Measurements from ENCODE around the gene LGR6. TPM values are rescaled to one million over a fixed set of nuclear protein-coding genes. Genes with fewer than 3 reads are reported as not detected.
"Not testable (repeated sequence)": the region's sequence is repeated elsewhere in the genome, so short reads cannot be mapped to it uniquely, and the experiment has no call there.

Gene LGR6
- total RNA-seq, 1 experiment from 2014 or later = 0.08 TPM

- Histone ChIP-seq H3K4me1 (ENCODE audit: control insufficient read depth, insufficient read depth, low read length) (no peaks in the 10 kb centered on the region), H3K27ac (ENCODE audit: low read length) (no peak overlapping the region), H3K4me3 (ENCODE audit: low read depth in 2 of 2, low read length in 2 of 2) (no peak overlapping the region), H3K9me3 (ENCODE audit: control insufficient read depth, insufficient read depth, low read depth, low read length) (no peaks in the 10 kb centered on the region), H3K27me3 (ENCODE audit: control insufficient read depth, insufficient read depth, low read length) (no peaks in the 10 kb centered on the region), H3K36me3 (ENCODE audit: control insufficient read depth, insufficient read depth, low read length) (no peaks in the 10 kb centered on the region)
- CTCF ChIA-PET = no interaction called here
- no TSS peak for BruUV-seq (replicated peaks)
- TF ChIP-seq SIN3A (IDR thresholded peaks at IDR 0.05; ENCODE audit: borderline replicate concordance, insufficient read depth, low read depth, low read length) (no peak), REST (IDR thresholded peaks at IDR 0.05; ENCODE audit: insufficient read depth in 1 of 2, low read depth in 2 of 2, low read length in 1 of 2) (no peak), TCF7L2 (IDR thresholded peaks at IDR 0.05; ENCODE audit: low read depth, low read length) (no peak)
- in situ Hi-C loops (cut with HindIII; ENCODE audit: low pct_unique_long_range_greater_than_20kb, low sequenced_read_pairs) (no loop called here), intact Hi-C loops (cut with micrococcal nuclease; ENCODE audit: unreplicated experiment) (no loop called here)
- POLR2A ChIA-PET = interaction anchor here (0.5 kb wide), 1 partner anchor 328 kb away, joined by 6 read pairs; no protein-coding TSS in a partner anchor
- DNase-seq (ENCODE audit: low read depth, low spot score) (no peak), ATAC-seq (no peak)
Measured at GRCh38 chr1:202165942-202166843, 27.4 kb upstream of the LGR6 start.

- POLR2A ChIA-PET = interaction anchor here (0.5 kb wide), 1 partner anchor 329 kb away, joined by 6 read pairs; no protein-coding TSS in a partner anchor
- H3K27me3 ChIP-seq (ENCODE audit: control insufficient read depth, insufficient read depth, low read length); H3K9me3 ChIP-seq (ENCODE audit: control insufficient read depth, insufficient read depth, low read depth, low read length); in situ Hi-C loops (cut with HindIII; ENCODE audit: low pct_unique_long_range_greater_than_20kb, low sequenced_read_pairs); H3K36me3 ChIP-seq (ENCODE audit: control insufficient read depth, insufficient read depth, low read length); DNase-seq (ENCODE audit: low read depth, low spot score); H3K4me3 ChIP-seq (ENCODE audit: low read depth in 2 of 2, low read length in 2 of 2); ATAC-seq; intact Hi-C loops (cut with micrococcal nuclease; ENCODE audit: unreplicated experiment); BruUV-seq (replicated peaks); H3K27ac ChIP-seq (ENCODE audit: low read length); H3K4me1 ChIP-seq (ENCODE audit: control insufficient read depth, insufficient read depth, low read length); CTCF ChIA-PET: not testable (repeated sequence)
Measured at GRCh38 chr1:202167054-202167453, 26.5 kb upstream of the LGR6 start.

GRCh38 chr1:202167708-202168415, 25.7 kb upstream of the LGR6 start:
- intact Hi-C loops (cut with micrococcal nuclease; ENCODE audit: unreplicated experiment) (no loop called here), in situ Hi-C loops (cut with HindIII; ENCODE audit: low pct_unique_long_range_greater_than_20kb, low sequenced_read_pairs) (no loop called here)
- Histone ChIP-seq H3K36me3 (ENCODE audit: control insufficient read depth, insufficient read depth, low read length) (no peaks in the 10 kb centered on the region), H3K4me3 (ENCODE audit: low read depth in 2 of 2, low read length in 2 of 2) (no peak overlapping the region), H3K9me3 (ENCODE audit: control insufficient read depth, insufficient read depth, low read depth, low read length) (no peaks in the 10 kb centered on the region), H3K4me1 (ENCODE audit: control insufficient read depth, insufficient read depth, low read length) (no peaks in the 10 kb centered on the region), H3K27ac (ENCODE audit: low read length) (no peak overlapping the region), H3K27me3 (ENCODE audit: control insufficient read depth, insufficient read depth, low read length) (no peaks in the 10 kb centered on the region)
- ATAC-seq (no peak), DNase-seq (ENCODE audit: low read depth, low spot score) (no peak)
- TF ChIP-seq REST (IDR thresholded peaks at IDR 0.05; ENCODE audit: insufficient read depth in 1 of 2, low read depth in 2 of 2, low read length in 1 of 2) (no peak), POLR2AphosphoS5 (IDR thresholded peaks at IDR 0.05; ENCODE audit: low read depth, low read length) (no peak), SIN3A (IDR thresholded peaks at IDR 0.05; ENCODE audit: borderline replicate concordance, insufficient read depth, low read depth, low read length) (no peak), CTCF (IDR thresholded peaks at IDR 0.05) (no peak), TCF7L2 (IDR thresholded peaks at IDR 0.05; ENCODE audit: low read depth, low read length) (no peak)
- ChIA-PET POLR2A (no interaction called here), CTCF (no interaction called here)
- BruUV-seq (replicated peaks) = no TSS peak

All from Panc1 (cell line).